ENCODE results near the gene IFNA5.

The IFNA5 gene

DNA sequence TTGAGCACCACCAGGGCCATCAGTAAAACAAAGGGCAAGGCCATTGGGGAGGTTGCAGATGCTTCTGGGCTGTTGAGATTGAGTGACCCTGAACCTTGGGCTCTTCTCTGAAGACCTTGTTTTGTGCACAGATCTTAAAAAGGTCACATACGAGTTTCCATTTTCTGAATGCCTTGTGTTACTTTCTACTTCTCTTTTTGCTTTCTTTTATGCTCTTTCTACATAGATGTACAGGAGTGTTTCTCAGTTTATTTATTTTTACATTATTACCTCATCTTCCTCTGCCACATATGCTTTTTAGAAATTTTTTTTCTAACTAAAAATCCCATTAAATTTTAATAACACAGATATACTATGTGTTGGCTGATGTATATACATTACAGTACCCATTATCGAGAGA lies at the start of gene IFNA5:
Gene IFNA5, minus strand, starts transcription at position 101 of the 400 bp plus-strand sequence. Its CDS starts 57 bp downstream, at position 44.
- no peak for DNase-seq

DNA sequence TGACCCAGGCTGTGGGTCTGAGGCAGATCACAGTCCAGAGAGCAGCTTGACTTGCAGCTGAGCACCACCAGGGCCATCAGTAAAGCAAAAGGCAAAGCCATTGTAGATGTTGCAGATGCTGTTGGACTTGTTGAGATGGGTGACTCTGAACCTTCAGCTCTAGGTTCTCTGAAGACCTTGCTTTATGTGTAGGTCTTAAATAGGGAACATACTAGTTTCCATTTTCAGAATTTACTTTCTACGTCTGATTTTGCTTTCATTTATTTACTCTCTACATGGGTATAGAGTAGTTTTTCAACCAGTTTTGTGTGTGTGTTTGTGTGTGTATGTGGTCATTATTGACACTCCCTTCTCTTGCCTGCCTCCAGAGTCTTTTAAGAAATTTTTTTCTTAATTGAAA lies 45.7 kb upstream of the IFNA5 start, which contains the start of gene IFNA6:
Gene IFNA6, minus strand, starts transcription at position 101 of the 400 bp plus-strand sequence. Its CDS starts 0 bp downstream, at position 101.
- no peak for DNase-seq

DNA sequence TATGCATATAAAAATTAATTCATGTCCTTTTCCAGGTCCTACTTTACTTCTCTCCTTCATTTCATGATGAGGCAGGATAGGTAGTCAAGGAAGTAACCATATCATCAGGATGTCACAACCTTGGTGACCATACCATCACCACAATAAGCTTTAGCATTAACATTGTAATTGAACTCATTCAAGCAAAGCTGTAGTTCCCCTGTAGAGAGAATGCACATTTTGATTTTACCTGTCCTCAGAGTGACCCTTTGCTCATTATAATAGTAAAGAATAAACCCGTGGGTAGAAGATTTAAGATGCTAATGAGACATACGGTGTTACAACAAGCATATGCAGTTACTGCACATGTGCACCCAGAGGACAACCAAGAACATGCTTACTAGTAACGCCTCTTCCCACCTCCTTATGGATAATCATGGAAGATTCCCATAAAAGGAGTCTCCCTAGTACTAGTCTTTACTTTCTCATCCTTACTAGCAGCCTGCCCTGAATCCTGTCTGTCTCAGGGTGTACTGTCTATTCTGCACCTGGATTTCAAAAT lies 43.4 kb upstream of the IFNA5 start:
- no peak for DNase-seq

DNA sequence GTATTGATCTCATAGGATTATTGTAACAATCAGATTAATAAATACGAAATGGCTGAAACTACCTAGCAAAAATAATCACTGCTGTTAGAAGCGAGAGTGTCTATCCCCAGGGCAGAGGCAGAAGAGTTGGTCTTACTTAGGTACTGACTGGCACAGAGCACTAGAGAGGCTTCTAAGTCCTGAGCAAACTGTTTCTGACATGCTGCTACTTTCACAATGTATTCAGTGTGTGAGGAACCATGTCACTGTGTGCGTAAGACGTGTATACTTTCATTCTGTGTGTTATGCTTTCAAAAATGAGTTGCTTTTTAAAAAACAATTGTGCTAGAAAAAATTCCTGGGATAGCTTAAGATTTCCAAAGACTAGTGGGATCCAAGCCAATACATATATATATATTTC lies 35.6 kb upstream of the IFNA5 start:
- no peak for DNase-seq

DNA sequence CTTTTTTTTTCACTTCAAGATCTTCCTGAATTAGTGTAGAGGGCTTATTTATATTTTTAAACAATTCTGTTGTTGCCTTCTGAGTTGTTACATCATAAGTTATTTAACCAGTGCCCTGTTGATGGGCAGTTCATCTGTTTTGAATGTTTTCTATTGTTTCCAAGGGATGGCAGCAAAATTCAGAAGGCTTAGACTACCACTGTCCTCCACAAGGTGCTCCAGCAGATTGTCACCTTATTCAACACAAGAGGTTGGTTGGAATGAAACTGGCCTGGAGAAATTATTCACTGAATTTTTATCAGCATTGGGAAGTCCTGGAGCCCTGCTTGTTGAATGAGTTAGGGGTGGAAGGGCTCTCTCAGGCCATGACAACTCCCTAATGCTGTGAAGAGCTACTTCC lies 31.3 kb upstream of the IFNA5 start:
- DNase-seq, result no peak

DNA sequence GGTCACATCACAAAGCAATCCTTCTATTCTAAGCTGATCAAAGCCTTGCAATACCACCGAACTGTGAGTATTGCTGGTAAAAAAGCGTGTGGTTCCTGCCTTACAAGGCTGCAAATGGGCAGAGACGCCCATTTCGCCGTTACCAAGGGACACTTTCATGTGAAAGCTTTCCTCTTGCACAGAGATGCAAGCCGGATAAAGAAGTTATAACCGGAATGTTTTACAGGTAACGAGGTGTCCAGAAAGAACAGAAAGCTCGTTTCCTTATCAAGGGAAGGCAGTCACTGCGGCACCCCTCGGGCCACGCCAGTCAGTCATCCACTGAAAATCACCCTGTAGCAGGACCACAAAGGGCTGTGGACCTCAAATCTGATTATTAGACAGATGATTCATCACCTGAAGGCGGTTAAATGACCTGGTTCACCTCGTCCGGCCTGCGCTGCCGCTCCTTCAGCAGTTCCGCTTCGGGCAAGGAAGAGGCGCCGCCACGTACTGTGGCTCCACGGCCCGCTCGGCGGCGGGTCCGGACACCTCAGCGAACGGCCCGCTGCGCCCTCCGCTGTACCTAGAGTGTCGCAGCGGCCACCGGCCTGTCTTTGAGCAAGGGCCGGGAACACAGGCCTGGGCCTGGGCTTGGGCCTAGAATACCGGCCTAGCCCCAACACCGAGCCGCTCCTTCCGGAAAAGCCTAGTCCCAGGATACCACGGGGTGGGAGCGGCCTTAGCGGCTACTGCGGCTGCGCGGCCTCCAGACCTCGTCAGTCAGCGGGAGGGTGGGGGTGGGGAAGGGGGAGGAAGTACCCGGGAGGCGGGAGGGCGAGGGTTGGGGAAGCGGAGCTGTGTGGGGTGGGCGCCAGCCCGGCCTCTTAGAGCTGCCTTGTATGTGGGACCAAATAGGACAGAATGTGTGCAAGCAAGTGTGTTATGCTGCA lies 29.9 kb upstream of the IFNA5 start, which contains the start of gene KLHL9:
Gene KLHL9, minus strand, starts transcription at position 704 of the 932 bp plus-strand sequence. Its CDS starts 545 bp downstream, at position 159.
- DNase-seq, result peak; percentile 95

DNA sequence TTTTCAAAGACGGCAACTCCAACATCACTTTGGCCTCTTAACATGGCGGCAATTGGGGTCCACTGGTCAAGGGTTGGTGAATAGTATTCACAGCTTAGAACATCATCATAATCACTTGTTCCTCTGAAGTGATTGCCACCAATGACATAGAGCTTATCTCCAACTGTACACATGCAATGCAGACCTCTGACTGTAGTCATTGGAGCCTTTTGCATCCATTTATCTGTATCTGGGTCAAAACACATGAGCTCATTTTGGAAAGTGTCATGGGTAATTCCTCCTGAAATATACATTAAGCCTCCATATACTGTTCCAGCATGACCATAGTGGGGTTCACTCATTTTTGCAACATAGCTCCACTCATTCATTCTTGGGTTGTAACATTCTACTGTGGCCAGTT lies 28.1 kb upstream of the IFNA5 start:
- DNase-seq, result no peak

DNA sequence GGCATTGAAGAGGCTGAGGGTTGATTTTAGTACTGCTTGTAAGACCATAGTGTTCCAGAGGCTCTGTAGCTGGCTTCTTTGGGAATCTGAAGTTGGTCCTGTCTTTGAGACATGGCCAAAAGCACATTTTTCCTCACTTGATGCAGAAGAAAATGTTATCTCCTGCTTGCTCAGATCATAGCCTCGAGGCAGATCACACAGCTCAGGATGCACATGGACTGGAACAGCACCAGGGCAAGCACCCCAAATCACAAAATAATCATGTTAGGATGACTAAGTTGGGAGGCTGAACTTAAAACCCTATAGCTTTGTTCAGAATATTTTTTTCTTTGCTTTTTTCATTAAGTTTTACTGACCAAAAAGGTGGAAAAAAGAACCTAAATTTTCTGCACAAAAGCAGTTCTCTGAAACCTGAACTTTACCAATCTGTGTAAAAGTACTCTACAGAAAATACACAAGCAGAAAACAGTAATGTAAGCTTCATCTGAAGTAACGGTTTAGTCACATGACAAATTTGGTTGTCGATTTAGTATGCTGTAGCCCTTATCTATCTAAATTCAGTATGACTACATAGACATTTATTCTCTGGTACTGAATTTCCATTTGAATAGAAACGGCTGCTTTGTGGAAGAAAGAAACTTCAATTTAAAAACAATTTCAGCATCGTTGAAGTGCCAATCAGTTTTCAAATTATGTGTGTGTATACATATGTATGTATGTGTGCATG lies 26.7 kb upstream of the IFNA5 start:
- no peak for DNase-seq

DNA sequence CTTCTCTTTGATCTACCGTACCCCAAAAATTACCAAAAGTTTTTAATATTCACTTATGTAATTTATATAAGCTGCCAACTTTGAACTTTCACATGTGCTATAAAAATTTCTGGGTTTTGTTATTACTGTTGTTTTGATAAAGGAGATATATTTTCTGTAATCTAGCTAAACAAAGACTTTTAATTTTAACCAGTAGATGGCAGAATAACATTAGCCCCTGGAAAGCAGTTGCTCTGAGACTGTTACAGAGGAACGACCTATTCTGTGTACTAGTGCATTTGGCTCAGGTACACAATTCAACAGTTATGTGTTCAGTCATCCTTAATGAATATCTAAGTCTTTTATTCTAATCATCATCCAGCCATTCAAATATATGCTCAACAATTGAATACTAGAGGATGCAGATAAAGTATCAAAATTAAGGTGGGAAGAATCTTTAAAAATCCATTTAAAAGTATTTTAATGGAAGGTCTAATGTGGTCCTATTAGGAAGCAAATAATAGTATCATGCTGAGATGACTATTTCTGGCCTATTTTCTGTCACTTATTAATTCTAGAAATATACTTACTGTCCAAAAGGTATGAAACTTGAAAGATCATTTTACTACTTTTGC lies 21.5 kb upstream of the IFNA5 start:
- DNase-seq, result peak; percentile 47 to 63

DNA sequence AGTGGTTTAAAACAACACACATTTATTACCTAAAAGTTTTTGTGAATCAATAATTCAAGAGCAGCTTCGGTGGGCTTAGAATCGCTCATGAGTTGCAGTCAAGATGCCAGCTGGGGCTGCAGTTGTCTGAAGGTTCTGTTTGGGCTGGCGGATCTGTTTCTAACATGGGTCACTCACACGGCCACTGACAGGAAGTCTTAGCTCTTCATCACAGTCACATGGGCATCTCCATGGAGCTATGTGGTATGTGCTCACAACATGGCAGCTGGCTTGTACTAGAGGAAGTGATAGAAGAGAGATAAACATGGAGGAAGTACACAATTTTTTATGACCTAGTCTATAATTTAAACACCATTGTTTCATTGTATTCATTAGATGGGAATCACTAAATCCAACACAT lies 18.9 kb upstream of the IFNA5 start:
- DNase-seq, result no peak

DNA sequence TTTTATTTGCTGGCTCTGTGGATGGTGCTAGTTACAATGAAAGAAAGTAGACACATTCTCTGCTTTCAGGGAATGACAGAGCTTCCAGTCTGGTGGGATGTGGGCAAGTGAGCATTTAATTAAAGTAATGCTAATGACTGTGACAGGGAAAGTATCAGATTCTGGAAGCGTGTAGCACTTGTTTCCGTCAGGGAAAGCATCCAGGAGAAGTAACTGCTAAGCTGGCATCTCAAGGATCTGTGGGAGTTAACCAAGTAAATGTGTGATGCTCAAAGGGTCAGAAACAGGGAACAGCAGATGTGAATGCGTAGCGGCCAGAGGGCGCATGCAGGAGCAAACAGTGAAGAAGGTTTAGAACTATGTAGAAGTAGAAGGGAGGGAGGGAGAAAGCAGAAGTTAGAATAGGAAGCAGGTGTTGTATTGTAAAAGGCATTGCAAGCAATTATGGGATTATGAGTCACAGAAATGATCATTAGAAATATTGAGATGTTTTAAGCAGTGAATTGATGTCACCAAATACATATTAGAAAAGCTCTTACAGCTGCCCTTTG lies 17.9 kb upstream of the IFNA5 start:
- no peak for DNase-seq

DNA sequence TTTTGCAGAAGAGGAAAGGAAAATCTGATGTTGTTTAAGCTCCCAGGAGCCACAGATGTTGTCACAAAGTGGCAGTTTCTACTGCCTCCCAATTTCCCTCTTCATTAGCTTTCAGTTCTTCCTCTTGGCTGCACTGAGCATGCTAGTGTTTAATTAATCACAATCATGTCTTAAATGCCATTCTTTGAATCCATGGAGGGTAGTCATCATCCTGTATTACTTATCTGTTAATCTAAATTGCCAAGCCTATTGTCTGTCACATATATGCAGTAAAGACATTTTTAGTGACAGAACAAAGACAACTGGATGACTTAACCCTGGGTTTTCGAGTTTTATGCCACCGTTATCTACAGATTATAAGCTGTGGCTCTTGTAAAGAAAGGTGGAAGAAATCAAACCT lies 15.4 kb upstream of the IFNA5 start:
- peak in 1 of 2 experiments; percentile 22 for DNase-seq

DNA sequence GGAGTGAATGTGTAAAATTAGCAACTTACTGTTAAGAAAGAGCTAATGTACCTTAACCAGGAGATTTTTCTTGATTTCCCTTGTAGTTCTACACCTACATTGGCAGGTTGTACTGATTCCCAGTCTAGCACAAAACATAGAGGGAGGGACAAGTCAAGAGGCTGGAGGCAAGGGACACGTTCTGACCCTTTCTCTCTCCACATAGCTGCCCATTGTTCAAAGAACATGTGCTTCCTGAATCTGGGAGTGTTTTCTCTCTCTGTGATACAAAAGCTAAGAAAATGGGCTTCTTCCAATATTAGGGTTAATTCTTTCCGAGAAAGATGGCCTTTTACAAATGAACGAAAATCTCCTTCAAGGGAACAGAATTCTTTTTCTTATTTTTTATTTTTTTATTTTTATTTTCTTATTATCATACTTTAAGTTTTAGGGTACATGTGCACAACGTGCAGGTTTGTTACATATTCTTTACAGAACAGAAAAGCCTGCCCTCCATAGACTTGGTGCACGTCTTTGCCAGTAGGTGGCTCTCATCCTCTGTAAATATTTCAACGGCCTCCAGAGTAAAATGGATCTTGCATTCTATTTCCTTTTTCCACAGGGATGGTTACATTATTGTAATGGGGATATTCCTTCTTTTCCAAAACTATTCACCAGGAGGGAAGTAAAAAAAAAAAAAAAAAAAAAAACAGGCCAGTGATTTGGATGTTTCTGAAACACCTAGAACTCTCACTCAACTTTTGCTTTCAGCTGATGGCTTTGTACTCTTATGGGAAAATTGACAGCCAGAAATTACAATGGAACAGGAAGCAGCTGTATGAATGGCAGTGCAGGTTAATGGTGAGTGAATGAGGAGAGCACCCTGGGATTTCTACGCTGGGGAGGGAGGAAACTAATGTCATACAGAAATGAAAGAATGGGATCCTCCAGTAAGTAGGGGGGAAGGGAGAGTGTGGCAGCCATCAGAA lies 13.1 kb upstream of the IFNA5 start:
- DNase-seq, result peak; percentile 51 to 81

DNA sequence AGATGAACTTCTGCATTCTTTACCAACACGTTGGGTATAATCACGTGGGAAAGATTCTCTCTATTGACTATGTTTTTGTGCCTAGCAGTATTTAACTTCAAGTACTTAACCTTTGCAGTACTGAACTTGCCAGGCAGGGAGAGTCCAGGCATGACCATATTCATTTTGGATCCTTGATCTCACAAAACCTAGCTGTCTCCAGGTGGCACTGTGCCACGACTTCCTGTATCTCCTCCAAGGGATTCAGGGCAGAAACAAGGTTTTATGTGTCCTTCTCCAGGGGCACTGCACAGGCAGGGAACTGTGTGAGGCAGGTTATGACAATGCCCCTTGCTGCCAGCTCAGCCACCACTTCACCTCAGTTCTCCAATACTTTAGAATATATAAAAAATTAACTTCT lies 11.7 kb upstream of the IFNA5 start:
- DNase-seq, result peak in 1 of 2 experiments; percentile 26

DNA sequence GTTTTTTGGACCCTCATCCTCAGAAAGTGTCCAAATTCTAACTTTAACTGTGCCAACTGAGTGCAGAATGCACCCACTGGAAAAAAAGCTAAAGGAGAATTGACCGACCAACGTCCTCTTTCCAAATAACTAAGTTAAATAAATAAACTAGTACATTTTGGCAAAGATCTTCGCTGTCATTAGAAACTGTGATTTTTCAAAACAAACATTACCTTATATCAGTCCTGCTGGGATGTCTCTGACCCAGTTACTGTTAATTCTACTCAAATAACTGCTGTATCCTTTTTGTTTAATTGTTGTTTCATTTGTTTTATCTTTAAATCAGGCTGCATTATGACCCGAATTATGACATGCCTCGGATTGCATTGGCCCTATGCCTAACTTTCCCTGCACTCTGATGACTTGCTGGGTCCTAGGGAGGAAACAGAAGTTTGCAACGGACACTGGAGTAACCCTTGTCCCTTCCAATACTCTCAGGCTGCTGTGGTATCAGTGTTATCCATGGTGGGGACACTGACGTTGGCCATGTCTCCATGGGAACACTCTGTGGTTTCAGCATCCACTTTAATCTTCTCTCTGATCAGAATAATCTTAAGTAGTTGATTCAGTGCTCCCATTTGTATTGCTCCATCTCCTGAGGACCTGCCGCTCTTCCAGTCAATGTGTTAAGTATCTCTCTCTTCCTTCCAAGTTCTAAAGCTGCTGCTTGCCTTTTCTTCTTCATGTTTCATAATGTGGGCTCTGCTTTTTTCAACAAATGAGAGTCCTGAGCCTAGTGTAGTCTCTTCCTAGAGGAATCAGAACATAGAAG lies 11.1 kb upstream of the IFNA5 start:
- no peak for DNase-seq

DNA sequence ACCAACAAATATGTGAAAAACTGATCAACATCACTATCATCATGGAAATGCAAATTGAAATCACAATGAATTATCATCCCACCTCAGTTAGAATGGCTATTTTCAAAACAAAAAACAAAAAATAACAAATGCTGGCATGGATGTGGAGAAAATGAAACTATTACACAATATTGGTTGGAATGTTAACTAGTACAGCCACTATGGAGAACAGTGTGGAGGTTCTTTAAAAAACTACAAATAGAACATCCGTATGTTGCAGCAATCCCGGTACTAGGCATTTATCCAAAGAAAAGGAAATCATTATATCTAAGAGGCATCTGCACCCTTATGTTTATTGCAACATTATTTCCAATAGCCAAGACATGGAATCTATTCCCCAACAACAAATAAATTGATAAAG lies 9.0 kb upstream of the IFNA5 start:
- DNase-seq, result no peak

DNA sequence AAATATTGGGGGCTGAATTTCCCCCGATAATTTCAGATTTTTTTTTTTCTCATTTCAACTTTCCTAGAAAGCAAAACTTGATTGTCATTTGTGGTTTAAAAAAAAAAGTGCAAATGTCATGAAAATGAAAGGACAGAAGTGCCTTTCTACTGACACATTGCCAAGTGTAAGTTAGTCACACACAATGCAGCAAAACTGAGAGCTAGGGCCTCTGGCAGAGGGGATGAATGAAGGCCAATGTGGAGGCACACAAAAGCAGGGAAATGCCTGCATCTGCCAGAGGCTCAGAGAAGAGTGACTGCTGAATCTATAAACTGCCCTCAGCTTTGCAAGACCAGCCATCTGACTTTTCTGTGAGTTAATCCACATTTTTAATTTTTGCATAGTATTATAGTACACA lies 6.8 kb upstream of the IFNA5 start:
- DNase-seq, result no peak

DNA sequence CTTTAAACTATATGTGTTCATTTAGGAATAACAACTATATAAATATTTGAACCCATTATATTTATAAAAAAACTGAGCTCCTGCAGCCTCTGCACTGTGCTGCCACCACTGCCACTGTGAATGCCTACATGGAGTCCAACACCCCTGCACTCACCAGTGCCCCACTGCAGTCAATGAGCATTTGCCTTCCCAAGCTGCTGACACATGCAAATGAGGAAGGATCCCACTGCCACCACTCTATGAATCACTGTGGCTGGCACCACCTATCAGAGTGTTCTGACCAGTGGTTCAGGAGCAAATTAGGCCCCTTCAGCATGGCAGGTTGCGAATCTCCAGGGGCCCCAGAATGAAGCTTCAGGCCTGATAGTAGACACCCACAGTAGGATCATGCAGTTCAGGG lies 9.1 kb downstream of the IFNA5 start:
- DNase-seq, result no peak

DNA sequence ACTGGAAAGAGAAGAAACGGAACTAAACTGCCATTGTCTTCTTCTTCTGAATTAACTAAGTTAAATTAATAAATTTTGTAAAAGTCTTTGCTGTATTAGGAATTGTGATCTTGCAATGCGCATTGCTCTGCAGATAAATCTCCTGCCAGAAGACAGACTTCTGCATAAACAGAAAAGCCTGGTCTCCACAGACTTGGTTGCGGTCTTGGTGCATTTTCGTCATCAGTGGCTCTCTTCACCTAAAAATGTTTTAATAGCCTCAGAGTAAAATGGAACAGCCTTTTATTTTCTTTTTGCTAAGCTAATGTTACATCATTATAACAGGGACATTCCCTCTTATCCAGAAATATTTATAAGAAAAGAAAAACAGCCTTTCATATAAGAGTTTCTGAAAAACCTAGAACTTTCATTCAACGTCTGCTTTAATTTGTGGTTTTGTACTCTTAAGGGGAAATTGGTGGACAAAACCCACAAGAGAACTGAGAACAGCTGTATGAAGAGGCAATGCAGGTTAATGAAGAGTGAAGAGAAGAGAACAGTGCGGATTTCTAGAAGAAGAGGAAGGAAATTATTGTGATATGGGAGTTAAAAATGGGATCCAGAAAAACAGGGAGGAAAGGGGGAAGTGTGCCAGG lies 10.1 kb downstream of the IFNA5 start:
- DNase-seq, result no peak

DNA sequence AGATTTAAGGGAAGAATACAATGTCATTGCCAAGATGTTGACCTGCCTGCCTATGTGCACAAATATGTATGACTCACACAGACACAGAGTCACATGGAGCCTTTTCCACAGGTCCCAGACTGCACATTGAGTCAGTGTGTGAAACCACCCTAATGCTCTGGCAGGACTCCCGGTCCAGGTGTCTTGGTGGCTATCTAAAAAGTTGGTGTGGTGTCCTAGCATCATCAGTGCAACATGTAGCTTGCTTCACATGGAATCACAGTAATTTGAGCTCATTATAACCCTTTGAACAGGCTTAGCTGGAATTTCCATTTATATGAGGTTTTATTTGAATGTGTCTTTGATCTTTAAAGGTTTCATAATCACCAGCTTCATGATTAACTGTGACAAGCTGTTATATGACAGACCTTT lies 10.7 kb downstream of the IFNA5 start:
- DNase-seq, result no peak

Measured in NCI-H2081 (cell line).